AG09319 (cell line): ENCODE data around the gene CPA5.
"Not testable (repeated sequence)": the region's sequence is repeated elsewhere in the genome, so short reads cannot be mapped to it uniquely, and the experiment has no call there.

Experiments
- DNase-seq: peaks from one replicate; pipeline ENCODE4 v3.0.0-alpha.2; 2010; ENCODE audit warnings: low read depth; ENCODE audit errors: extremely low read depth
- TF ChIP-seq, protein P1 (sequence below): IDR thresholded peaks from 2 replicates; pipeline ENCODE4 v1.5.1; 2011; ENCODE audit warnings: low read depth, mild to moderate bottlenecking, inconsistent platforms, low read length, moderate library complexity

The CPA5 gene

DNA sequence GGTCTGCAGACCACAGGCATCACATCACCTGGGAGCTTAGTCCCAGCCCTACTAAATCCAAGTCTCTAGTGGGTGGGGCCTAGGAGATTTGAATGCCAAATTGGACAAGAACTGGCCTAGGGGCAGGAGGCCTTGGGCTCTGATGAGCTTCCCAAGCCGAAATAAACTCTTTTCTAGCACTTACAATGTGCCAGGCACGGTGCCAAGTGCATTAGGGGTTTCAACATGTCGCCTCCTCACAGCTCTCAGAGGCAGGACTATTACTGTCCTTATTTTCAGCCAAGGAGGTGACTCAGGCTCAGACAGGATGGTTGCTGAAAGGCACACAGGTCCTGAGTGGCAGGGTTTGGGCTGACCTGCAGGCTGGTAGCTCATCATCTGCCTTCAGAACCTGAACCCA, 26.4 kb downstream of the CPA5 start:
- TF ChIP-seq, protein P1, sequence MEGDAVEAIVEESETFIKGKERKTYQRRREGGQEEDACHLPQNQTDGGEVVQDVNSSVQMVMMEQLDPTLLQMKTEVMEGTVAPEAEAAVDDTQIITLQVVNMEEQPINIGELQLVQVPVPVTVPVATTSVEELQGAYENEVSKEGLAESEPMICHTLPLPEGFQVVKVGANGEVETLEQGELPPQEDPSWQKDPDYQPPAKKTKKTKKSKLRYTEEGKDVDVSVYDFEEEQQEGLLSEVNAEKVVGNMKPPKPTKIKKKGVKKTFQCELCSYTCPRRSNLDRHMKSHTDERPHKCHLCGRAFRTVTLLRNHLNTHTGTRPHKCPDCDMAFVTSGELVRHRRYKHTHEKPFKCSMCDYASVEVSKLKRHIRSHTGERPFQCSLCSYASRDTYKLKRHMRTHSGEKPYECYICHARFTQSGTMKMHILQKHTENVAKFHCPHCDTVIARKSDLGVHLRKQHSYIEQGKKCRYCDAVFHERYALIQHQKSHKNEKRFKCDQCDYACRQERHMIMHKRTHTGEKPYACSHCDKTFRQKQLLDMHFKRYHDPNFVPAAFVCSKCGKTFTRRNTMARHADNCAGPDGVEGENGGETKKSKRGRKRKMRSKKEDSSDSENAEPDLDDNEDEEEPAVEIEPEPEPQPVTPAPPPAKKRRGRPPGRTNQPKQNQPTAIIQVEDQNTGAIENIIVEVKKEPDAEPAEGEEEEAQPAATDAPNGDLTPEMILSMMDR, result no peak
- no peak for DNase-seq

DNA sequence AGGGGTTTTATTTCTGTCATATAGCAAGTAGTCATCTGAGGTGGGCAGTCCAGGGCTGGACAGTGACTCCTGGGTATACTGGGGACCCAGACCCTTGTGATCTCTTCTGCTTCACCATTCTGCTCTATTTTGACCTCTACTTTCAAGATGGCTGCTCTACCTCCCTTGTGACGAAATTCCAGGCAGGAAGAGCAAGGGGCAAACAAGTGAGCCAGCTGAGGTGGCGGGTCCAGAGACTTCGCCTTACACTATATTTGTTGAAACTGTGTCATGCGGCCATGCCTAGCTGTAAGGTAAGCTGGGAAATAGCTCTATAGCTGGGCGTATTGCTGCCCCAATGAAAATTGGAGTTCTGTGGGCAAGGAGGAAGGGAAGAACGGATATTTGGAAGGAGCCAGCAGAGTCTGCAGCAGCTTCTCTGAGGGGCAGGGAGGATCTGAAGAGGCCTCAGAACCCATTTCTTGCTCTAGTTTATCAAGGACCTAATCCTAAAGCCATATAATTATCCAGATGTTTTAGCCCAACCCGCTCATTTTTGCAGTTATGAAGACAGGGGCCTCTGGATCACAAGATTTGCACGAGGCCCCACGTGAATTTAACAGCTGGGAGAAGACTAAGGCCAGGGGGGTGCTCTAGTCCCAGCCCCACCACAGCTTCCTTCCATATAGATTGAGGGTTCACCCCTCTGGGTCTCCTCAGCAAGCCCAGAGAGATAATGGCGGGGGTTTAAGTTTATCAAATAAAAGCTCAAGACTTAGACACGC, 28.0 kb downstream of the CPA5 start:
- no peak for DNase-seq
- TF ChIP-seq, protein P1, result no peak

DNA sequence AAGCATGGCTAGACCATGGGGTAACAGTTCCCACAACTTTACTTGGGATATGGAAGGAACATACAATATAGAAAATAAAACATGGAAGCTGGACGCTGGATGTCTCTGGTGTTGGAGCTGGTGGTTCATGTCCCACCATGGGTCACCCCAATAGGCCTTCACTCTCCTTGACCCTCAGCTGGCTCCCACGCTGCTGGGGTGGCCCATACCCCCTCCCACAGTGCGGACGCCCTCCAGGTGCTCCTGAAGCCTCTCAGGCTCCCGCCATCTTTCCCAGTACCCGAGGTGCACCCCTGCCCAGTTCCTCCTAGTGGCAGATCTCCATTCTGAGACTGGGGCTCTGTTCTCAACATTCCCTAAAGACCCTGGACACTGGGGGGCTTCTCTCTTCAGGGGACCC, 29.9 kb downstream of the CPA5 start:
- no peak for DNase-seq
- TF ChIP-seq, protein P1, result no peak

DNA sequence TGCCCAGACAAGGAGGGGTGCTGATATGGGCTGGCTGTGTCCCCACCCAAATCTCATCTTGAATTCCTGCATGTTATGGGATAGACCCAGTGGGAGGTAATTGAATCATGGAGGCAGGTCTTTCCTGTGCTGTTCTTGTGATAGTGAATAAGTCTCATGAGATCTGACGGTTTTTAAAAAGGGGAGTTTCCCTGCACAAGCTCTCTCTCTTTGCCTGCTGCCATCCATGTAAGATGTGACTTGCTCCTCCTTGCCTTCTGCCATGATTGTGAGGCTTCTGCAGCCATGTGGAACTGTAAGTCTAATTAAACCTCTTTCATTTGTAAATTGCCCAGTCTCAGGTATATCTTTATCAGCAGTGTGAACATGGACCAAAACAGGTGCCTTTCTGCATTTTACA, 31.8 kb downstream of the CPA5 start:
- not testable (repeated sequence) for DNase-seq

DNA sequence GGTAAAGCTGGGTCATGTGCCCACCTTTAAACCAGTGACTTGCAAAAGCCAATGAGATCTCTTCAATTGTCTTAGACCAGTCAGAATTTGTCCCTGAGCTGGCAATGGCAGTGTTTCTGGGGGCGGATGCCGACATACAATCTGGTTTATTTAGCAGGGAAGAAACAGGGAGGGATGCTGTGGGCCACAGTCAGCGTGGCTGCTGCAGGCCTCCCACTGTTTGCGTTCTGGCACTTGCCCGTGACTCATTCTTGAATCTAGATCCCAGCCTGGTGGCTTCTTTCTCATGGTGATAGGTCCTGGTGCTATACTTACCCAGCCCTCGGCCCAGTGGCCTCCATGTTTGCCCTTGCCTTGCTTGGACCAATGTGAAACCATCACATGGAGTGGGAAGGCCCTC, 32.6 kb downstream of the CPA5 start:
- TF ChIP-seq, protein P1, result no peak
- no peak for DNase-seq

DNA sequence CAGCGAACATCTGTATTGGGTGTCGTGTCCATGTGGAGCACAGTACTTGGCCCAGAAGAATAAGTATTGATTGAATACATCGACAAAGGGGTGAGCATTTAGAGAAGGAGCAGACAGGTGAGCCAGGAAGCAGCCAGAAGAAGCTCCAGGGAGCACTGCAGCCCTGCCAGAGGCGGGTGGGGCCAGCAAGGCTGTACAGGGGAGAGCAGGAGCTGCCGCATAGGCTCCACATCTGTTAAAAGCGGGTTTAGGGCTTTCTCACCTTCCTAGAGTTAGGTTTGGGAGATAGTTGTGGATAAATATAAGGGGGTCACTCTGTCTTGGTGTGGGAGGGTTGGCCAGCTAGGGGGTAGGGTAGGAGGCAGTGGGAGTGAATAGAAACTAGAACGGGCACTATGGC, 34.4 kb downstream of the CPA5 start:
- TF ChIP-seq, protein P1, result no peak
- no peak for DNase-seq

DNA sequence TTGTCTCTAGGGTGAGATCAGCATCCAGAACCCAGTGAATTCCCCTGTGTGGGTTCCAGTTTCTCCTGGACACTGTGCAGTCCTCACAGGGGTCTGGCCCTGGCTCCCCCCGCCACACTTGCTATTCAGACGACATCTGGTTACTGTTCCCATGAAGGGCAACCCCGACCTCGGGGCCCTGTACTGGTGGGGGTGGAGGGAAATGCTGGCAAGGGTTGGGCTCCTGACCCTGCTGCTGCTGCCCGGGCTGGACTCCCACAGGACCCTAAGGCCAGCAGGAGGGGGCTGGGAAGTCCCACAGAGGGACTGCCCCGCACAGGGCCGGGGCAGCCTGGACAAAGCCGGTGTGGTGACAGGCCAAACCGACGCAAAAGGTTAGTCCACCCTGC, 34.9 kb downstream of the CPA5 start:
- TF ChIP-seq, protein P1, result no peak
- DNase-seq, result no peak
